T1000 (cell line): ENCODE measurements around the gene RNASEH2B.

Experiments
- DNase-seq: peaks from one replicate; lab custom pipeline; 2025; ENCODE audit warnings: mixed read lengths; lab: John Stamatoyannopoulos, UW

RNASEH2B gene

DNA sequence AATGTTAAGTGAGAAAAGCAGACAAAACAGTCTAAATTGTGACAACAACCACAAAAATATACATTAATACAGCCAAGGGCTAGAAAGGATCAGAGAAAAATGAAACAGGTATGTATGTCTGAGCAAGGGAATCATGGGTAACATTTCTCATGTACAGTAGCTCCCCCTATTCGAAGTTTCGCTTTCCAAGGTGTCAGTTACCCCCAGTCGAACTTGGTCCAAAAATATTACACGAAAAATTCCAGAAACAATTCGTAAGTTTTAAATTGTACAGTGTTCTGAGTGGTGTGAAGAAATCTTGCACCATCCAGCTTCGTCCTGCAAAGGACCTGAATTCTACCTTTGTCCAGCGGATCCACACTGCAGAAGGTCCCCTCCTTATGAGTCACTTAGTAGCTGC lies 1.8 kb upstream of the RNASEH2B start:
- DNase-seq = no peak

DNA sequence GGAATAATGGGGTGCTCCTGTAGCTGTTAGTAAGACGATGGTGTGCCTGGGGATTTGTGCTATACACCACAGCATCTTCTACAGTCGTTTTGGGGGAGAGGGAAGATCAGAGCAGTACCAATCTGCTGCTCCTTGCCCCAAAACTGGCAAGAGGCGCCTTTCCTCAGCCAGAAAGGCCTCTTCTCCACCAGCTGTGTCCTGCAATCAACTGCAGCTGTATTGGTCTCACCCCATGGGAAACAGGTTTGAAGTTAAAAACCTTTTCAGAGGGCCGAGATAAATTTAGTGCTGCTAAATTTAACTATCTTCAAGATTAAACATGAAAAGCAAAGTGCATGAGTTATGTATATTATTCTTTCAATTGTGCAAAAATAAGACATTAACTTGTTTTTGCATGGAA lies 1.2 kb upstream of the RNASEH2B start:
- DNase-seq = no peak

DNA sequence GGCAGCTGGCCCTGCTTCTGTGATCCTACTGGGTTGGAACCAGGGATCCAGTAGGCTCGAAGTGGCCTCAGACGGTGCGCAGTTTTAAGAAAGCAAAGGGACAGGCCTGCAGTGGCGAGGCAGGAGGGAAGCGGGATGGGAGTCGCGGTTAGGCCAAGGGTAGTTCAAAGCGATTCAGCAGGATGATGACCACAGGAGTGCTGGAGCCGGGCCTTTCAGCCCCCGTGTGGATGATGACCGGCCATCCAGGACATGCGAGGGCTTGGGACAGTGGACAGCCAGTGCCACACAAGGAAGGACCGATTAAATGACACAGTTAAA lies 854 bp downstream of the RNASEH2B start:
- no peak for DNase-seq

DNA sequence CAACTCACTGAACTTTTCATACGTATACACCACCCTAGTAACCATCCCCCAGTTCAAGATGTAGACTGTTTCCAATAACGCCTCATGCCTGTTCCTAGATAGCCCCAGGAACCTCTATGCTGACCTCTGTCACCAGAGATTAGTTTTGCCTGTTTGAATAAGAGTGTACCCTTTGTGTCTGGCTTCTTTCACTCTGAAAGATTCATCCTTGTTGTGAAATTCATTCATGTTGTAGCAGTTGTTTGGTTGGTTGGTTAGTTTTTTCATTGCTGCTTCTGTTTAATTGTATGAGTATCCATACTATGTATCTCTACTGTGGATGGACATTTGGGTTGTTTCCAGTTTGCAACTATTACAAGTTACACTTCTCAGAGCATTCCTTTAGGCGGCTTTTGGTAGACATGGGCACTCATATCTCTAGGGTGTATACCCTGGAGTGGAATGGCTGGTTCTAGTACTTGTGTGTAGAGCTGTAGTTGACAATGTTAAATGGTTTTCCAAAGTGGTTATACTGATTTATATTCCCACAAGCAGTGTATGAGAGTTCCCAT lies 1.6 kb downstream of the RNASEH2B start:
- no peak for DNase-seq

DNA sequence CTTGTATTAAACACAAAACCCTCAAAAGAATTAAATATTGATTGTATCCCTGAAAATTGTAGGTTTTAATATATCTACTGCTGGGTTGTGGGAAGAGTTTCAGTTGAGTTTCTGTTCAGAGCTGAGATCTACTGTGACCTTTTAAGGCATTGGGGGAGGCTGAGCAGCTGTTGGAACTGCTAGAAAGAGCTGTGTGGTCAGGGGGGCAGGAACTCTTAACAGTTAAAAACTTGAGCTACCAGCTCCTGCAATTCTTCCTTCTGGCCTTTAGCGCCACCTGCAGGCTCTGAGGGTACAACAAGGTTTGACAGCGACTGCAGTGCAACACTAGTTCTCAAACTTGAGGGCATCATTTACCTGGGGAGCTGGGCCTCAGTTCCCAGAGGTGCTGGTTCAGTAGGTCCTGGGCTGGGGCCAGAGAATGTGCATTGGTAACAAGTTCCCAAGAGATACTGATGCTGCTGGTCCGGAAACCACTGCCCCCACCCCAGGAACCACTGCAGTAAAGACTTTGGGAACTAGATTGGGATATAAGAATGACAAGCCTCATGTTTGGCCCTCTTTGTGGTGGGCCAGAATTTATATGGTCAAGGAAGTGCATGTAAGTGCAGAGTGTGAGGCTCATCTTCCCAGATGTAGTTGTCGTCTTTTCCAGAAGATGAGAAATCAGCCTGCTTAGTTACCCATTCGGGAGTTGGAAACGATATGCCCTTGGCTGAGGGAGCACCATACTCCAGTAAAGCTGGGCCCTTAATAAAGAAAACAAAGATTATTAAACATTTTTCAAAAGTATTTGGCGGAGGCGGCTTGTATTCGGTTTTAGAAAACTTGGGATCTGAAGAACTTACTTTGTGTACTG lies 2.6 kb downstream of the RNASEH2B start:
- DNase-seq = no peak

DNA sequence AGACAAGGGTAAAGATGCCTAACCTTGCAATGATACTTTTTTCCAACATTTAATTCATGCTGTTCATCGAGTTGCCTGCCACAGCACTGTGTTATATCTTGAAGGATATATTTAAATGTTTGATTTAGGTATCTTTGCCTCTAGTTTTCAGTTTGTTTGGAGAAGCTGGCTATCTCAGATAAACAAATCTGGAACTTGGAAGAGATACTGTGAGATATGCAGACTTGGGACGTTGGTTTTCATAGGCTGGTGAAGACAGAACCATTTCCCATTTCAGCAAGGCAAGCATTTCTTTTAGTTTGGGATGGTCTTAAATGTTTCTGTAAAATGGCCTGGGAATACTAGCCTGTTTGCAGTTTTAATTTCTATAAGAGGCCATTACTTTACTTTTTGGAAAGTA lies 3.3 kb downstream of the RNASEH2B start:
- DNase-seq = no peak

DNA sequence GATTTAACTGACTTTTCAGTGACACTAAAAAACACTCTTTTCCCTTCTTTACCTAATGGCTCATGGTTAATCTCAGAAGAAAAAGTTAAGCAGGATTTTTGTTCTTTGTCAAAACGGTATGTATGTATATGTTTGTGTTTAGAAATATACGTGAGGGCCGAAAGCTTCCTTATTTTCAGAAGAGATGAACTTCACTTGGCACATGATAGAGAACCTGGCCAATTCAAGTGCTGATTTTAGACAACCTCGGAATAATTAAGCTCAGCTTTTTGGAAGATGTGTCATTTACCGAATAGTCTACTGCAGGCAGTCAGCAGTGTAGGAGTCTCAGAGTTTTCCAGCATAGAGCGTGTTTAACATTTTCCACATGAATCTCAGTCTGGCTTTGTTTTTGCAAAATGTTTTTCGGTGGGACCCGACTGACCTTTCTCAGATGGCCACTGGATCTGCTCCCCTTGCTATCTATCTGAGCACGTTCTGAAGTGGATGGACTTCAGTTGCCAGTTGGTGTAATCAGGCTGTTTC lies 4.6 kb downstream of the RNASEH2B start:
- no peak for DNase-seq

DNA sequence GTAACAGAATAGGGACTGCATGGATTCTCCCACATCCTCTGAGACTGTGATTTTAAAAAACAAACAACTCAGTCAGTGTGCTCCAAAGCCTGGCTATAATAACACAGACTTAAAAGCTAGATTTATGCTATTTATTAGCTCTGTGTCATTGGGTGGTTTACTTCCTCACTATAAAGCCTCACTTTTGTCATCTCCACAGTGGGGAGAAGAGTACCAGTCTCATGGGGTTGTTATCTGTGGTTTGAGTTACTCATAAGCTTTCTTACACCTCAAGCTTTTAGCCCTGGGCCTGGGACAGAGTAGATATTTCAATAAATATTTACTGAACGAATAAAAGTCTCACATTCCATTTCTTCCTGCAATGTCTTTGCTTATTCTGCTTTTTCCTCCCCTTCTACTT lies 5.3 kb downstream of the RNASEH2B start:
- DNase-seq = no peak

DNA sequence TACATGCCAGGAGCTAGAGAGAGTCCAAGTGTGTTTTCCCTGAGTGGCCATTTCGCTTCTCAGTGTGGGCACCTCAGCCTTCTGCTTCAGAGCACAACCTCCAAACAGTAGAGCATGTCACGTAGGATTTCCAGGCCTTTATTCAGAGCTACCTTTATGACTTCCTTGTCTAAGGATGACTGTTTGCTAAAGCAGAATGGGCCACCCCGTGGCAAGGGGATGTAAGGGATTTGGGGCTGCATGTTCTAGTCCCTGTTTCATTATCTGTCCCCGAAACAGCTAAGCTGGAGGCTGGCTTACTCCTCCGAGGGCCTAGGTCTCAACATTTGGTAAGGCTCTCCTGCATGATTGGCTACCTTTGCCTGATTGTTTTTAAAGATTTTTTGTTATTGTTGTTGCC lies 6.0 kb downstream of the RNASEH2B start:
- no peak for DNase-seq

DNA sequence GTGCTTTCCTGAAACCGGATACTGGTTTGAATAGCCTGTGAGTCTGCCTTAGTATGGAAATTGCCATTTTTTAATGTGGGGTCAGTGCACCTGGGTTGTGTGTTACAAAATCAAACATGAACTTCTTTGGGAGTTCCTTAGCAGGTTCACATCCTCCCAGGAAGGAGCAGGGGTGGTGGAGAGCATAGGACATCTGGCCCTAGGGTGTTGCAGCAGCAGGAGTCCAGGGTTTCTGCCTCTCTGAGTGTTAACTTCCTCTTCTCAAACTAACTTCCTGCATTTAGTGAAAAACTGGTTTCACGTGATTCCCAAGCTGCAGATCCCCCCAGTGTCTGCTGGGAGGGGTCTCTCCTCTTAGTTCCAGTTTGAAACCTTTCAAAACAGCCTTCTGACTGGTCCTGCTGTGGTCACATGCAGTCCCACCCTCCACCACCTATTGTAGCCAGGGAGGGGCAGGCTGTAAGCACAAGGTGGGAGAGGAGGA lies 7.2 kb downstream of the RNASEH2B start:
- no peak for DNase-seq

DNA sequence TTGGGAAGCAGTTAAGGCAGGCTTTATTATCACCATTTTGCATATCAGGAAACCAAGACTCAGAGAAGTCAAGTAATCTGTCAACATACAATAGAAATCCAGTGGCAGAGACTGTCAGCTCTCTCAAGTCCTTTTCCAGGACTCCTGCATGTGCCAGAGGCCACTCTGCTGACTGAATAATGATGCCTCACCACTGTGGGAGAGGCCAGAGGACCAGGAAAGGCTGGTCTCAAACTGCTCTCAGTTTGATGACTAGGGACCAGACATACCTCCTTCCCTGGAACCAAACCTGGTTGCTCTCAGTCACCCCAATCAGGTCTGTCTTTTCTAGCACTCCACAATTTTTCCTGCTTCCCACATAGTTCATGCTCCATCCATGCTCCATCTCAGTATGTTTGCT lies 8.0 kb downstream of the RNASEH2B start:
- DNase-seq = no peak

DNA sequence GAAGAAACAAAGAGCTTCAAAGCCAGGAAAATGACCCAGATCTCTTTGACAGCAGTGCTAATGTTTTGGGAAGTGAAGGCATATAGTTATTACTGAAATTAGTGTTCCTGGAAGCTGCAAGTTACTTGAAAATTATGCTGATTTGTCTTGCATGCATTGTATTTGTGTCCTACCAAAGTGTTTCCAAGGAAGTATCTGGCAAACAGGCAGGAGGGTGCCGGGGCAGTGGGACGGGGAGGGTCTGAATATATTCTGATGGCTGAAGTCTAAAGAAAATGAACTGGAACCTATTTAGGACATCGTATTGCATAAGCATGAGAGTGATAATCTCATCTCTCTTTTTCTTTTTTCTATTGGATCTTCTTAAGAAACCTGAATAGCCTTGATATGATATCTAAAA lies 9.0 kb downstream of the RNASEH2B start:
- no peak for DNase-seq

DNA sequence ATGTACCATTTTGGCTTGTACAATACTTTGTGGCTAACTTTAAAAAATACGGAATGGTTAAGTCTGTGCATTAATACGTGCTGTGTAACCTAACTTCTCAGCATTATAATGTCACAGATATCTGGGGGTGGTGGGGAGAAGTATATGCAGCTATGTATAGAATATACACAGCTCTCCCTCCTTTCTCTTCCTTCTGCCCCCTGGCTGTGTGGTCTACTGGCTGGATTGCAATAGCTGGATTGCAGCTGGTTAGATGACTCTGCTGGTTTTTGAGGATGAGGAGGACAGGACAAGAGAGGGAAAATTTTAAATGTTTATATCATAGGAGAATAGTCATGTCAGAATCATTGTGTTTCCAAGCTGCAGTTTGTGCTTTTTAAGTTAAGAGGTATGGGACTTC lies 9.7 kb downstream of the RNASEH2B start:
- no peak for DNase-seq

DNA sequence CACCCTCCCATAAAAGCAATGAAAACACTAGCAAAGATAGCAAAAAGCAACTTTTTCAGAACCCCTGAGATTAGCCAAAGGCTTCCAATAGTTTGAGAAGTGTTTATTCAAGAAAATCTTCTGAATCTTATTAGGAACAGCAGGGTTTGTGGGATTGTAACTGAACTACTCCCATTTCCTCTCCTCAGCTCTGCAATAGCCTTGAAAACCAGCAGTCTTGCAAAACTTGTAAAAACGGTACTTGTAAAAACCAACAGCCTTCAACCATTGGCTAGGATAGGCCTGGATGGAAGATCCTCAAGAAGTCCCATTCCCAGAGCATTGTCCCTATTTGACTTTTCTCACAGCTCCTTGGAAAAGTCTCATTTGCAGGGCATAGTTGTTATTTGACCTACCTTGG lies 12.1 kb downstream of the RNASEH2B start:
- no peak for DNase-seq

DNA sequence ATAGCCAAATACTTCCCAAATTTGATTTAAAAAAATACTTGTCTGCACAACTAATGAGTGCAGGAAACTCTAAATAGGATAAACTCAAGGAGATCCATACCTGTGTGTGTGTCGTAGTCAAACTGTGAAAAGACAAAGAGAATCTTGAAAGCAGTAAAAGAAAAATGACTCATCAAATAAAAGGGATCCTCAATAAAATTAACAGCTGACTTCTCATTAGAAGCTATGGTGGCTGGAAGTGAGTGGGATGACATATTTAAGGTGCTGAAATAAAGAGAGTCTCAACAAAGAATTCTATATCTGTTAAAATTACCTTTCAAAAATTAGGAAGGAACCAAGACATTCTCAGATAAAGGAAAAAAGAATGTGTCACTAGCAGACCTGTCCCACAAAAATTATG lies 13.7 kb downstream of the RNASEH2B start:
- no peak for DNase-seq

DNA sequence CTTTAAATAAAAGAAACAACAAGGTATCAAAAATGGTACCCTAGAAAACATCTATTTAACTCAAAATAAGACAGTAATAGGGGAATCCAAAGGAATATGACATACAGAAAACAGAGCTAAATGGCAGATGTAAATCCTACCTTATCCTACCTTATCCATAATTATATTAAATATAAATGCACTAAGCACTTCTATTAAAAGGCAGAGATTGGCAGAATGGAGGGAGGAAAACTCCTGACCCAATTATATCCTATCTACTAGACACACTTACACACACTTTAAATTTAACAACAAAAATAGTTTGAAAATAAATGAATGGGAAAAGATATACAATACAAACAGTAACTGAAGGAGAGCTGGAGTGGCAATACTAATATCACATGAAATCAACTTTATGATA lies 14.4 kb downstream of the RNASEH2B start:
- DNase-seq = no peak

DNA sequence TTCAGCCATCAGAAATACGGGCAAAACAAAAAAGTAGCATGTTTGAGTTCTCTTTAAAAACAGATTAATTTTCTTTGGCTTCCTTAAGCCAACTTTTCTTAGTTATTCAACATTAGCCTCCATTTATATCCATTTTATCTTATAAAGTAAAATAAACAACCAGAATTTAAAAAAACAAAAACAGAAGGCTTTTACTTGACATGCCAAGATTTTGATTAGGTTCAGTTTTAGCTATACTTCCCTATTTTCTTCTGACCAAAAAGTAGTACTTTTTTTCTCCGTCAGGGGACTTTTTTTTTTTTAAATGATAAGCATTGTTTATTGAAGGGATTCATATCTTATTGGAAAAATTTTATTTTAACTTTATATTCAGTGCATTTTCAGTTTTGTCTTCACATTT lies 18.1 kb downstream of the RNASEH2B start:
- DNase-seq = no peak

DNA sequence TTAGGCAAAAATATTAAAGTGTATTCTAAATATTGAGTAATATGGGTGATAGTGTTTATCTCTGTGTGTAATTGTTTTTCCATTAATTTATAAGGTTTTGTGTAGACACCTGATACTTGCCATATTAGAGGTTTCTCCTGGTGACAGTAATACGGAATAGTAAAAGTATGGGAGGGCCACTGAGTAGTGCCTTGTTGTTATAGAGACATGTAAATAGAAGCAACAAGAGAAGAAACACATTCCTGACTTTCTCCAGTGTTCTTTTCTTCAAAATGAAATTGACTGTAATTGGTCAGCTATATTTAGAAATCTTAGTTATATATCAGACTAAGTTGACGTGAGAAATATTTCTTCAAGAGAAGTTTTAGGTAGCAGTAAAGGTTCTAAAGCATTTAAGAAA lies 18.5 kb downstream of the RNASEH2B start:
- DNase-seq = no peak

DNA sequence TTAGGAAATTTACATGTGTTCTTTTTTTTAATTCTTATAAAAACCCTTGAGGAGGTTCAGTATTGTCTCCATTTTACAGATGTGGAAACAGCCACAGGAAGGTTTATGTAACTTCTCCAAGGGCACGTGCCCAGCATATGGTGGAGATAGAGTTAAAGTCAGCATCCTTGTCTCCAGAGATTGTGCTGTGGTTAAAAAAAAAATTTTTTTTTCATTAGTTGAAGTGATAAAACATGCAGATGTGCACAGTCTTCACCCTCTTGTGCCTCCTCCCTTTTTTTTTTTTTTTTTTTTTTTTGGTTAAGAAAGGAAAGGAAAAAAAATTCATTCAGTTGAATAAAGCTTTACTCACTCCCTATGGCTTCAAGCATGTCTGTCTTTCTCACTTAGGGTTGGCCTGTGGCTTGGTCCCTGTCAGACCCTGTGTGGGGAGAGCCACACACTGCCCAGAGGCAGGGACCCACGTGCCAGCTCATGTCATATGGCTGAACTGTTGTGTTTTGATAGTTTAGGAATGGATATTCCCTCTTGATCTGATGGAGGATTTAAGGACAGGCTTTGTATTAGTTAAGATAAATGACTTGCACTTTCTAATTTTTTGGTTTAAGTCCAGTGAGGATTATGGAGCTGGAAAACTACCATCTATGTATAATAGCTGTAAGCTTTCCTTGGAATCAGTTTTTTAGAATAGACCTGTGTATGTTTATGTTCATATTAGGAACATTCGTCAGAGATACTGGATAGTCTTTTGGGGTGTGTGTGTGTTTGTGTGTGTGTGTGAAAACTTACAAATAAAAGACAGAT lies 19.3 kb downstream of the RNASEH2B start:
- no peak for DNase-seq

DNA sequence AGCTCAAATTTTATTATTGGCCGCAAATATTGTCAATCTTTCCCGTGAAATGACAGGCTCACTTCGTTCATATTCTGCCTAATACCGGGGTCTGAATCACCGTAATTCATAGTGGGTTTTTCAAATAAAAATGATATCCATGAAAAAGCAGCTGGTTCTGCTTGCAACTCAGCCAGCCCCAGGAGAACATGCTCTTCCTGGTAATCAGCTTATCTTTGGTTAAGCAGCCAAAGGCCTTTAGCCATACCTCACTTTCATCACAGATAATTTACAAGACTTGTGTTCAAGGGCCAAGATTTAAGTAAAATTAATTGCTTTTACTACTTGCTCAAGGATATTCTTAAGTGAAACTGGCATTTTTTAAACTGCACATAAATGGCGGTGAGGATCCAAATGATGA lies 22.5 kb downstream of the RNASEH2B start:
- no peak for DNase-seq

DNA sequence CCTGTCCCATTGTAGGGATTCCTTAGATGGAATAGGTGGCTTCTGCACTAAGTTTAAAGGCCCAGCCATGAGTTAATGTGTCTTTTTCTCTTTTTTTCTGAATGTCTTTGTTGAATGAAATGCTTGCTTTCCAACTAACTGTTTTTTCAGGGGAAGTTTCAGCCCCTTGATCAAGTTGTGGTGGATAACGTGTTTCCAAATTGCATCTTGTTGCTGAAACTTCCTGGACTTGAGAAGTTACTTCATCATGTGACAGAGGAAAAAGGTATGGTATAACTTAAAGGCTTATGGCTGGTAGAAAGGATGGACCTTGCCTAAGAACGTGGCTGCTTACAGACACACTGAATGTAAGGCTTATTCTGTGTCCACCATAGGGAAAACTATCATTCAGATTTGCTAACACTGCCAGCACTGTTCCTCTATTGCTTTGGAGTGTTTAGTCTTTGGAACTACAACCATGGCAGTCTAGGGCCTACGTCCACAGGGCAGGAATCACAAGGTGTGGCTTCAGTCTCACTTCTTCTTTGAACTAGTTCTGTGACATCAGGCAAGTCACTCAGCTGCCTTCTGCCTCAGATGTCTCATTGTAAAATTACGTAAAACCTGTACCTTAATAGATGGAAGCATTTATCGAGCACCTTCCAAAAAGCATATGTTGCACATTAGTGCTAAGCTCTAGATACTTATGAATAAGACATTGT lies 25.3 kb downstream of the RNASEH2B start:
- no peak for DNase-seq

DNA sequence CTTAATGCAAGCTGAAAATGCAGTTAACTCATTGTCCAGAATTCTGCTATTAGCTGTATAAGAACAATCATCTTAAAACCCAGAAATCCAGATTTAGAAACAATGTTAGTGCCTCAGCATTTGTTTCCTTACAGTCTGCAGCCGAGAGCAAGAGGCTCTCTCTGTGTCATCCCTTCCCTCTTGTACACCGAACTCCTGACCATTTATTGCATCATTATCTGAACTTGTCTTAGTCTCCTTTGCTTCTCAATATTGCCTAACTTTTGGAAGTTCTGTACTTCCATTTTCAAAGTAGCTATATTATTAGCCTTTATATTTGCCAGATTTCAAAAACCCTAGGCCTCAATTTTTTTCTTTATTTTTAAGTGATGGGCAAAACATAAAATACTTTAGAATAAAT lies 27.1 kb downstream of the RNASEH2B start:
- no peak for DNase-seq
